Aorta (tissue), 5 donors: ENCODE results near the gene MINDY4. TPM values are rescaled to one million over a fixed set of nuclear protein-coding genes. Genes with fewer than 3 reads are reported as not detected.
A peak's percentile ranks its signal among the peaks of the same experiment; 100 is the strongest.

Experiments used
- ATAC-seq: fragments of 200-7000 bp; cut with Tn5 transposase; one replicate; pipeline ENCODE4 v1.9.1; 2022; ENCODE audit warnings: moderate library complexity; ENCODE audit not compliant: low FRiP score
- DNase-seq, 2 donors: peaks; one replicate each; pipeline ENCODE4 v3.0.0-alpha.2; 2020
- H3K27ac ChIP-seq, 2 donors: one replicate each; pipeline ENCODE4 v1.5.1; 2013; ENCODE audit warnings: low read length in 2 of 2, mild to moderate bottlenecking in 2 of 2, moderate library complexity in 2 of 2, control low read depth in 1 of 2, inconsistent platforms in 1 of 2, low read depth in 1 of 2
- H3K27me3 ChIP-seq, 2 donors: one replicate each; pipeline ENCODE4 v1.6.1; 2013; ENCODE audit warnings: control low read depth in 1 of 2, low read length in 1 of 2, mild to moderate bottlenecking in 1 of 2, moderate library complexity in 1 of 2; ENCODE audit not compliant: insufficient read depth in 2 of 2, control insufficient read depth in 1 of 2
- H3K36me3 ChIP-seq, 2 donors: one replicate each; pipeline ENCODE4 v1.6.1; 2013; ENCODE audit warnings: control low read depth in 1 of 2, low read length in 1 of 2, mild to moderate bottlenecking in 1 of 2; ENCODE audit not compliant: insufficient read depth in 2 of 2, control insufficient read depth in 1 of 2
- H3K4me1 ChIP-seq, 2 donors: one replicate each; pipeline ENCODE4 v1.6.1; 2013; ENCODE audit warnings: low read length in 2 of 2, control low read depth in 1 of 2, mild to moderate bottlenecking in 1 of 2, moderate library complexity in 1 of 2; ENCODE audit not compliant: insufficient read depth in 2 of 2, control insufficient read depth in 1 of 2
- H3K4me3 ChIP-seq, 2 donors: one replicate each; pipeline ENCODE4 v1.5.1; 2013; ENCODE audit warnings: low read length in 2 of 2, control low read depth in 1 of 2, mild to moderate bottlenecking in 1 of 2
- H3K9me3 ChIP-seq: one replicate; pipeline ENCODE4 v1.6.1; 2013; ENCODE audit warnings: mild to moderate bottlenecking, low read length; ENCODE audit not compliant: control insufficient read depth
- WGBS, 2 donors: extraction: QIAGEN DNeasy Blood & Tissue Kit; methylation state at CpG; one replicate each; pipeline ENCODE4 v1.1.7; 2013; 5-methylcytosine and 5-hydroxymethylcytosine counted together
- intact Hi-C, 2 donors: fragments of 100-400 bp; cut with DNase I; formaldehyde crosslinking; loops; one replicate each; pipeline versions ENCODE4 v1.14.2 to v1.15.0; 2022
- polyA plus RNA-seq, 2 donors: library from polyadenylated mRNA; stranded (reverse); fragments of 200-250 nt; gene quantifications; one replicate each; pipeline ENCODE4 v1.2.3, GENCODE V29; 2013
- total RNA-seq, 2 donors: library from RNA; stranded (reverse); fragmentation: NEBNext Ultra II Directional; extraction: Animal tissue kit (Norgen Biotek cat#: 25700); gene quantifications; one replicate each; pipeline ENCODE4 v1.2.1, GENCODE V29; 2021
- donor health status: healthy with polysubstance abuse.
- donor health status: Bipolar disorder and iron deficiency.
- donor health status: DM: no; HTN: no; CAD: no.
- donor health status: DM: no; HTN: no; CAD: no.
- donor health status: DM: yes; HTN: yes; CAD: no.

The MINDY4 gene
- total and polyA plus RNA-seq, 4 donors, result 3.1 to 26.1 (median 21.2) TPM

- Histone ChIP-seq H3K4me3 (no peak overlapping the region), H3K27ac (no peak overlapping the region), H3K36me3 (no peaks in the 10 kb centered on the region), H3K27me3 (no peaks in the 10 kb centered on the region), H3K4me1 (no peaks in the 10 kb centered on the region), H3K9me3 (no peaks in the 10 kb centered on the region)
- no peak for DNase-seq
- intact Hi-C loops, result no loop called here
- WGBS, 2 donors, result 90 to 94% methylated on average over 5 of the region's 5 CpGs
- ATAC-seq, result no peak
Observed at GRCh38 chr7:30934225-30934624, 163.0 kb downstream of the MINDY4 start.

DNA sequence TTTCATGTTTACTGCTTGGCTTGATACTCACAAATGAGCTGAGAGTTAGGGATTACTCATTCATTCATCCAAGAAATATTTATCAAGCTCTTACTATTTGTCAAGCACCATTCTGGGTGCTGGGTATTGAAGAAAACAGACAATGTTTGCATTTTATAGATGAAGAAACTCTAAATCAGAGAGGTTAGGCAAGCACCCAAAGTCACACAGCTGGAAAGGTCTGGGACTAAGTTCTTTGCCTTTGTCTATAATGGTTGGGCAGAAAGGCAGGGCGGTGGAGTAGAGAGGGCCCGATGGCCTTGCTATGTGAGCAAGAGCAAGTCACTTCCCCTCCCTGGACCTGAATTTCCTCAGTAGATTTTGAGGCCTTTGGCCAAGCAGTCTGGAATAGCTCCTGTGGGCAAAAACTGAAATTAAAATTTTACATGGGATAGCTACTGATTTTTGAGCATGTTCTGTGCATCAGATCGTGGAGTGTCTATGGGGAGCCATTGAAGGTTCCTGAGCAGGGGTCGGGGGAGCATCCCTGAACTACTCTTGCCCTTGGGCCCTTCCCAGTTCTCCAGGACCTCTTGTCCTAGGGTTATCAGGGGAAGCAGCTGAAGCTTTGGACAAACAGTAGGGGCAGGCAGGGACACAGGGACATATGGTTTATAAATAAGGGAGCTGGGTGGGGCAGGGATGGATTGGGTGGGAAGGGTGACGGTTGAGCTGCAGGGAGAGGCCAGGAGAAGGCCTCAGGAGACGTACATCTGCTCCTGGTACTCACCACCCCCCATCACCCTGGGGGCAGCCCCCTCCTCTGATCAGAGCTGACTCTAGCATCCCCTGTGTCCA is 163.7 kb downstream of the MINDY4 start:
- Histone ChIP-seq H3K9me3 (no peaks in the 10 kb centered on the region), H3K4me1 (no peaks in the 10 kb centered on the region), H3K4me3 (no peak overlapping the region), H3K36me3 (no peaks in the 10 kb centered on the region), H3K27me3 (no peaks in the 10 kb centered on the region), H3K27ac (no peak overlapping the region)
- intact Hi-C loops, result no loop called here
- no peak for ATAC-seq
- 91 to 93% methylated on average over 5 to 6 of the region's 6 CpGs for WGBS, 2 donors
- DNase-seq, result no peak

- Histone ChIP-seq H3K27ac (no peak overlapping the region), H3K27me3 (no peaks in the 10 kb centered on the region), H3K9me3 (no peaks in the 10 kb centered on the region), H3K4me3 (no peak overlapping the region), H3K36me3 (no peaks in the 10 kb centered on the region), H3K4me1 (no peaks in the 10 kb centered on the region)
- DNase-seq, result no peak
- intact Hi-C loops, result no loop called here
- no peak for ATAC-seq
- 90 to 92% methylated on average over 3 of the region's 3 CpGs for WGBS, 2 donors
Observed at GRCh38 chr7:30935569-30935877, 164.3 kb downstream of the MINDY4 start.

- ATAC-seq (no peak), DNase-seq (no peak)
- Histone ChIP-seq H3K4me3 (no peak overlapping the region), H3K27me3 (no peaks in the 10 kb centered on the region), H3K27ac (no peak overlapping the region), H3K9me3 (no peaks in the 10 kb centered on the region), H3K4me1 (no peaks in the 10 kb centered on the region), H3K36me3 (no peaks in the 10 kb centered on the region)
- intact Hi-C loops, result no loop called here
Observed at GRCh38 chr7:30936650-30937245, 165.5 kb downstream of the MINDY4 start.

DNA sequence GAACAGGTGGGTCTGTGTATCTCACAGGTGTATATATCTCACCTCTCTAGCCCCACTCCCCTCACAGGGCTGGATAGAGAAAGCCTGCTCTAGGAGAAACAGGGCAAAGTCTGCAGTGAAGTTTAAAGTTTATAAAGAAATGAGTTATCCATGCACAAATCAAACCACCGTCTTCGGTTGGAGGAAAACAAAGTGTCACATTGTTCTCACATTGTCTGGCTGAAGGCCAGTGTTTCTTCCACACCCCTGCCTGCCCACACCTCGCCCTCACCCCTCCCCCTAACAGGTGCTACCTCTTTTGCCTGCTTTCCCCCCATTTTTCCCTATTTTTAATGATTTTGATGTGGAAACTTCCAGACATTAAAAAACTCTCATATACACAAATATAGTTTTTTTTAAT is 166.2 kb downstream of the MINDY4 start:
- Histone ChIP-seq H3K4me3 (no peak overlapping the region), H3K36me3 (no peaks in the 10 kb centered on the region), H3K4me1 (no peaks in the 10 kb centered on the region), H3K27ac (no peak overlapping the region), H3K9me3 (no peaks in the 10 kb centered on the region), H3K27me3 (no peaks in the 10 kb centered on the region)
- 56 to 66% methylated on average over 3 of the region's 3 CpGs for WGBS, 2 donors
- no peak for ATAC-seq
- DNase-seq, result no peak
- intact Hi-C loops, result no loop called here

DNA sequence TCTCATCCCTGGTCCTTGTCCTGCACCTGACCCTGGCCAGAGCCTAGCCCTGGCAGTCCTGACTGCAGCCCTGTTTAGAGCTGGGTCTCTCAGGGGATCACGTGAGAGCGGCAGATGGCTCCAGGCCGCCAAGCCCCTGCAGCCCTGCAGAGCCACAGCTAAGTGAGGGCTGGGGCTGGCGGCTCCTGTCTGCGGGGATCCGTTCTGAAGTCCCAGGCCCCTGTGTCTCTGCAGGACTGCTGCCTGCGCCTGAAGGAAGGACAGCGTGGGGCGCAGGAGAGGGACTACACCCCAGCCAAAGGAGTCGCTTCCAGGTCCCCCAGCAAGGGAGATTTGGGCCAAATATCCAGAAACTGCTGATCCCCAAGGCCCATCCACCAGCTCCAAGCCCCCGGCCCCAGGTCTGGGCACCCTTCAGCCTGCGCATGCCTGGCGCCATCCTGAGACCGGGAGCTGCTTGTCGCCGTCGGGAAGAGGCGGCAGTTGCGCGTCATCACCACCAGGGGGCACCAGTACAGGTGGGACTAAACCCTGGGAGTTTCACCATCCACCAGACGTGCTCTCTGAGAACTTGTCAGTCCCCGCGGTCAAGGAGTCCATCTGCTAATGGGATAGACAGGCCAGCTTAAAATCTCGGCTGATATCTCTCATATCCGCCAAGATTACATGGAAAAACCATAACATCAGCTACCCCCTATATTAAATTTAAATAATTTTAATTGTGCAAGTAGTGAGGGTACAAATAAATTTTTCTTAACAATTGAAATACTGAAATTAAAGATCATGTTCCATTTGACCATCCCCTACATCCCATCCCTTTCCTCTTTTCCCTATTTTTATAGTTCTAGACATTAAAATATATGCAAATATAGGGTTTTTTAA is 167.5 kb downstream of the MINDY4 start:
- DNase-seq, result peak; percentile 79 to 96
- Histone ChIP-seq H3K9me3 (no peaks in the 10 kb centered on the region), H3K36me3 (no peaks in the 10 kb centered on the region), H3K27ac (no peak overlapping the region), H3K4me3 (no peak overlapping the region), H3K4me1 (no peaks in the 10 kb centered on the region), H3K27me3 (no peaks in the 10 kb centered on the region)
- WGBS, 2 donors, result 23 to 25% methylated on average over 25 of the region's 25 CpGs
- peak; percentile 88 for ATAC-seq
- intact Hi-C loops, result no loop called here

DNA sequence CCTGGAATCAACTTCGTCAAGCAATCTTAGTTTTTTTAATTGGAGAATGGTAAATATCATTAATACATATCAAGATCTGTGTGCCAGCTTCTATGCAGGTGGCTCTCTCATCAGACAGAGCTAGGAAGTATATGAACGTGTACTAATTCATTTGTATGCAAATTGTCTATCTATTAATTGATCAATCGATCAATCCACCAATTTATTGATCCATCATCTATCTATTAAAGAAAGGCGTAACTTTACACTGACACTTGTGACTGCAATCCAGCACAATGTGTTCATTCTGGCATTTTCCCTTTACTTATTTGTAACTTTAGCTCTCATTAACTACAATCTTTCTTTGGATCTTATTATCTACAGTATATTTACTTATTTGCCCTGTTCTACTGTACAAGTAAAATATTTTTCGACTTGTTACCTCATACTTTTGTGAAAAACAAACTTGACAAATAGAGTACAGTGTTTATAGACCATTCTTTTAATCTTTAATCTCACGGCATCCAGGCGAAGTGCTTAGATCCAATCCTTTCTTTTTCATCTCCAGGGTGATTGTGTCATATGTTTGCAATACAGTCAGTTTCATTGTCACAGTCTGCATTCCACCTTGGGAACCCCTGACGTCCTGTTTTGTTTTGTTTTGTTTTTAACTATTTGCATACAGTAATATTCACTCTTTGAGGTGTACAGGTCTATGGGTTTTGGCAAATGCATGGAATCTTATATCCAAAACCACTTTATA is 170.5 kb downstream of the MINDY4 start:
- intact Hi-C loops, result no loop called here
- ATAC-seq, result no peak
- Histone ChIP-seq H3K9me3 (no peaks in the 10 kb centered on the region), H3K4me1 (no peaks in the 10 kb centered on the region), H3K27me3 (no peaks in the 10 kb centered on the region), H3K4me3 (no peak overlapping the region), H3K36me3 (no peaks in the 10 kb centered on the region), H3K27ac (no peak overlapping the region)
- 60 to 63% methylated on average over 8 of the region's 8 CpGs for WGBS, 2 donors
- no peak for DNase-seq
